ENCODE measurements around the gene SPRYD4.
"Not testable (repeated sequence)": the region's sequence is repeated elsewhere in the genome, so short reads cannot be mapped to it uniquely, and the experiment has no call there.

The SPRYD4 gene

GRCh38 chr12:56476972-56477432 lies 8.6 kb downstream of the SPRYD4 start:
- no peak for DNase-seq (ENCODE audit: low read depth in 2 of 2)

DNA sequence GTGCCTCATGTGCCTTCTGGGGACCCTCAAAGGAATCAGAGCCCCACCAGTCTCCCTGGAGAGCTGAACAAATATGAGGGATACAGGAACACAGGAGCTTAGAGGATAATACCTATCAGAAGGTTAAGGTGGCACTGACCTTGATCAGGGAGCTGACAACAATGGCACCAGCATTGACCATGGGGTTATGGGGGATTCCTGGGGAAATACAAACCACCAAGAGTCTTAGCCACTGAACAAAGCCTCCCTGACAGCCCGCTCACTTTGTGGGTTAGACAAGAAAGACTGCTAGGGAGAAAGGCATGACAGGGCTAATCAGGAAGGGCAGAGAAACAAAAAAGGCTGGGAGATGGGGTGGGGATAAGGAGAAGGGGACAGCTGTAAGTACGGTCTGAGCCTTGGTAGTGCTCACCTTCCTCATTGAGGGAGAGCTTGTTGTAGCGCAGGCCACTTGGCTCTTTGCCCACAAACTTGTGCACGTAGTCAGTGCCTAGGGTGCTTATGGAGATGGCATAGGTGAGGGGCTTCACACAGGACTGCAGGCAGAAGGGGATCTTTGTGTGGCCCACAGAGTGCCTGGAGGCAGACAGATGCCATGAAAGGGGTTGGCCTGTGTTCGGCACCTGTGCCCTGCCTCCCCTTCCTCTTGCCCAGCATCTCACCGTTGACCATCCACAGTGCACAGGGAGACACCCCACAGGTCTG lies 9.3 kb downstream of the SPRYD4 start:
- DNase-seq (ENCODE audit: low read depth in 2 of 2): no peak

GRCh38 chr12:56479625-56480024 lies 11.2 kb downstream of the SPRYD4 start:
- no peak for DNase-seq (ENCODE audit: low read depth in 2 of 2)

GRCh38 chr12:56484566-56484965 lies 16.2 kb downstream of the SPRYD4 start:
- DNase-seq (ENCODE audit: low read depth in 2 of 2): no peak

- DNase-seq (ENCODE audit: low read depth in 2 of 2): no peak
Observed at GRCh38 chr12:56486694-56487093, 18.3 kb downstream of the SPRYD4 start.

DNA sequence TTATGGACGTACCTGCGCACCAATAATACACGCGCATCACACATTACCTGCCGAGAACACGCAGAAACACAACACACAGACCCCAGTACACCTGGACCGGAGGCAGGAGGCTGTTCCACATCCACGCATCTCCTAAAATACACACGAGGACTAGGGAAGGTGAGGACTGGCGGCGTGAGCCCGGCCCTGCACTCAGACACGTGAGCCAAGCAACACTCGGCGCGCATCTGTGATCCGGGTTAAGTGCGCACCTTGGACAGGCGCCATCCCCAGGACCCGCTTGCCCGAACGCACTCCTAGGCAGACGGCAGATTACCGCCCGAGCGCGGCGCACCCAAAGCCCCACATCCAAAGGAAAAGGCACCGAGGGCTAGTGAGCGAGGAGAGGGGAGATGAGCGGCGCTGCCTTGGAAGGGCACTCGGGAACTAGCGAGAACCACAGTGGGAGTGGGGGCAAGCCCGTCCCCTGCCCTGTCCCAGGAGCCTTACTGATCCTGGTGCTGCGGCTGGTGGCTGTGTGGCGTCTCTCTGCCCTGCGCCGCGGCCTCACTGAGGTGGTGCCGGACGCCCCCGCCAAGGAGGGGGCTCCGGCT lies 19.2 kb downstream of the SPRYD4 start:
- DNase-seq (ENCODE audit: low read depth in 2 of 2): no peak

GRCh38 chr12:56488041-56488955 lies 19.9 kb downstream of the SPRYD4 start, which contains the start of gene GLS2:
GLS2 (minus strand) TSS chr12:56488161; CDS start chr12:56488118, 43 bp downstream.
- DNase-seq (ENCODE audit: low read depth in 2 of 2): peak; percentile 57 to 69

- no peak for DNase-seq (ENCODE audit: low read depth in 2 of 2)
Observed at GRCh38 chr12:56490360-56490759, 22.0 kb downstream of the SPRYD4 start.

- DNase-seq (ENCODE audit: low read depth in 2 of 2): not testable (repeated sequence)
Observed at GRCh38 chr12:56493409-56494105, 25.2 kb downstream of the SPRYD4 start.

DNA sequence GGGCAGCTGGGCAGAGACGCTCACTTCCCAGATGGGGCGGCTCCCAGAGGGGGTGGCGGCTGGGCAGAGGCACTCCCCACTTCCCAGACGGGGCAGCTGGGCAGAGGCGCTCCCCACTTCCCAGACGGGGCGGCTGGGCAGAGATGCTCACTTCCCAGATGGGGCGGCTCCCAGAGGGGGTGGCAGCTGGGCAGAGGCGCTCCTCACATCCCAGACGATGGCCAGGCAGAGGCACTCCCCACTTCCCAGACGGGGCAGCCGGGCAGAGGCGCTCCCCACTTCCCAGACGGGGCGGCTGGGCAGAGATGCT lies 25.7 kb downstream of the SPRYD4 start:
- DNase-seq (ENCODE audit: low read depth in 2 of 2): not testable (repeated sequence)

DNA sequence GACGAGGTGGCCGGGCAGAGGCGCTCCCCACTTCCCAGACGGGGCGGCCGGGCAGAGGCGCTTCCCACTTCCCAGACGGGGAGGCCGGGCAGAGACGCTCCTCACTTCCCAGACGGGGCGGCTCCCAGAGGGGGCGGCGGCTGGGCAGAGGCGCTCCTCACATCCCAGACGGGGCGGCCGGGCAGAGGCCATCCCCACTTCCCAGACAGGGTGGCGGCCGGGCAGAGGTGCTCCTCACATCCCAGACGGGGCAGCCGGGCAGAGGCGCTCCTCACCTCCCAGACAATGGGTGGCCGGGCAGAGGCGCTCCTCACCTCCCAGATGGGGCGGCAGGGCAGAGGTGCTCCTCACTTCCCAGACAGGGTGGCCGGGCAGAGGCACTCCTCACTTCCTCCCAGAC lies 26.1 kb downstream of the SPRYD4 start:
- DNase-seq (ENCODE audit: low read depth in 2 of 2): not testable (repeated sequence)

DNA sequence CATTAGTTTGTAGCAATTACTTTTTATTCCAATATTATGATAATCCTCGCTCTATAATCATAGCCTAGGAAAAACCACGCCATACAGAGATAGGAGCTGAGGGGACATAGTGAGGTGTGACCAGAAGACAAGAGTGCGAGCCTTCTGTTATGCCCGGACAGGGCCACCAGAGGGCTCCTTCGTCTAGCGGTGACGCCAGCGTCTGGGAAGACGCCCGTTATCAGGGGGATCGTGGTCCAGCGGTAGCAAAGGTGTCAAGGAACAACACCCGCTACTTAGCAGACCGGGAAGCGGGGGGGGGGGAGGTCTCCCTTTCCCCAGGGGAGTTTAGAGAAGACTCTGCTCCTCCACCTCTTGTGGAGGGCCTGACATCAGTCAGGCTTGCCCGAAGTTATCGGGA lies 28.3 kb downstream of the SPRYD4 start:
- peak; percentile 35 to 49 for DNase-seq (ENCODE audit: low read depth in 2 of 2)

DNA sequence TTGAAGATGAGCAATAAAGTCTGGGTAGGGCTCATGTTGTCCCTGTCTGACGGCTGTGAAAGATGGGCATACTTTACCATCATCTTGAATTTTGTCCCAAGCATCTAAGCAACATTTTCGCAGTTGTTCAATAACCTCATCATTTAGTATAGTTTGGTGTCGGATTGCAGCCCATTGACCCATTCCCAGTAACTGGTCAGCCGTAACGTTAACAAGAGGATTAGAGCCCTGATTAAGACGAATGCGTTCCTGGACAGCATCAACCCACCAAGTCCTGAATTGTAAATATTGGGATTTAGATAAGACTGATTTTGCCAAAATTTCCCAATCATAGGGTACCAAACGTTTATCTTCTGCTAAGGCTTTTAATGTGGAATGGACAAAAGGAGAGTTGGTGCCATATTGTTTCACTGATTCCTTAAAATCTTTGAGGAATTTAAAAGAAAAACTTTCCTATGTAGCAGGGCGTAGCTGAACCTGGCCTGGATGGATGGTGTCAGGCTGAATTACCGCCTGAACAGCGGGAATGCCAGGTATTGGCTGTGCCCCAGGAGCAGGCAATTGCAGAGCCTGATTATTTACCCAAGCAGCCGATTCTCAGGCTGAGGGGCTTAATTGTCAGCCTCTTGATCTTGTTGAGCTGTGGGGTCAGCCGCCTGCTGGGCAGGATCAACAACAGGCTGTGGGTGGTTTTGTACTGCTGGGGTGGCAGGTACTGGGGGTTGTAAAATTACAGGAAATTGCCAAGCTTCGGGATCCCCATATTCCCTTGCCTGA lies 29.9 kb downstream of the SPRYD4 start:
- not testable (repeated sequence) for DNase-seq (ENCODE audit: low read depth in 2 of 2)

GRCh38 chr12:56499452-56499851 lies 31.1 kb downstream of the SPRYD4 start:
- DNase-seq (ENCODE audit: low read depth in 2 of 2): not testable (repeated sequence)

GRCh38 chr12:56499879-56500278 lies 31.5 kb downstream of the SPRYD4 start:
- DNase-seq (ENCODE audit: low read depth in 2 of 2): not testable (repeated sequence)

DNA sequence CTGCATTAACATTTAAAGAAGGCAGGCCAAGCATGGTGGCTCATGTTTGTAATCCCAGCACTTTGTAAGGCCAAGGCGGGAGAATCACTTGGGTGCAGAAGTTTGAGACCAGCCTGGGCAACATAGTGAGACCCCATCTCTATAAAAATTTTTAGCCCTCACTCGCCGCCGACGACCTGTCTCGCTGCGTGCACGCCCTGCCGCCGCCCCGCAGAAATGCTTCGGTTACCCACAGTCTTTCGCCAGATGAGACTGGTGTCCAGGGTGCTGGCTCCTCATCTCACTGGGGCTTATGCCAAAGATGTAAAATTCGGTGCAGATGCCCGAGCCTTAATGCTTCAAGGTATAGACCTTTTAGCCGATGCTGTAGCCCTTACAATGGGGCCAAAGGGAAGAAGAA lies 42.4 kb downstream of the SPRYD4 start:
- no peak for DNase-seq (ENCODE audit: low read depth in 2 of 2)

- DNase-seq (ENCODE audit: low read depth in 2 of 2): not testable (repeated sequence)
Observed at GRCh38 chr12:56514014-56514318, 45.6 kb downstream of the SPRYD4 start.

DNA sequence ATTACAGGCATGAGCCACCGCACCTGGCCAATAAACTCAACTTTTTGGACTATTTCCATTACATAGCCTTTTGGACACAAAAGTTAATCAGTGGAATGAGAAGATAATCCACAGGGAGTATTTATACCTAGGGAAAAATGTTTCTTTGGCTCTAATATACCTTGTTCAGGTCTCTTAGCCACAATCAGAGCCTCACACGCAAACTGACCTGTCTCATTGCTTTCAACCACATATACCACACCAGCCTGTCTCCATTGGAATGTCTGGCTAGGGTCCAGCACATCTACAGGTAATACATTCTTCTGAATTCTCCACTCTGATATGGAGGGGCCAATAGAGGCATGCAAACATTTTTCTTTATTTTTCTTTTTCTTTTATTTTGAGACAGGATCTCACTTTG lies 49.5 kb downstream of the SPRYD4 start:
- DNase-seq (ENCODE audit: low read depth in 2 of 2): no peak

GRCh38 chr12:56518570-56518969 lies 50.2 kb downstream of the SPRYD4 start:
- DNase-seq (ENCODE audit: low read depth in 2 of 2): no peak

- no peak for DNase-seq (ENCODE audit: low read depth in 2 of 2)
Observed at GRCh38 chr12:56520048-56520447, 51.7 kb downstream of the SPRYD4 start.

GRCh38 chr12:56520506-56520905 lies 52.1 kb downstream of the SPRYD4 start:
- DNase-seq (ENCODE audit: low read depth in 2 of 2): no peak
